Esophagus muscularis mucosa (tissue), 3 donors: Measurements from ENCODE around the gene CYSTM1.

ENCODE experiments used
- CTCF ChIP-seq, 3 experiments: fragments of 200-600 bp in 2 of 3; fragments of 450-650 bp in 1 of 3; sonication (generic) in 2 of 3; IDR thresholded peaks; one replicate each; pipeline ENCODE4 v1.5.1; 2017 to 2019; ENCODE audit warnings: antibody characterized with exemption in 3 of 3, mild to moderate bottlenecking in 2 of 3, moderate library complexity in 1 of 3
- POLR2AphosphoS5 ChIP-seq, 2 donors: sonication (generic); formaldehyde crosslinking; IDR thresholded peaks; one replicate each; pipeline ENCODE4 v1.6.1; 2017; ENCODE audit warnings: antibody characterized with exemption in 2 of 2

- TF ChIP-seq CTCF (IDR thresholded peaks at IDR 0.05) (no peak), POLR2AphosphoS5 (IDR thresholded peaks at IDR 0.05) (no peak)
Observed at GRCh38 chr5:140256726-140257125, 81.7 kb downstream of the CYSTM1 start.
